ENCODE results near the gene RPS27L. TPM values are rescaled to one million over a fixed set of nuclear protein-coding genes. Genes with fewer than 3 reads are reported as not detected.
A peak's percentile ranks its signal among the peaks of the same experiment; 100 is the strongest.

RPS27L gene
- total and polyA plus RNA-seq, 9 of the 15 experiments (the other 6 are each of a cell fraction or from before 2014, with no cell fraction given) = 72.2 to 382 (median 116) TPM

GRCh38 chr15:63189941-63190768 is 32.9 kb upstream of the RPS27L start (continued):
- TF ChIP-seq SMARCC2 (IDR thresholded peaks at IDR 0.05; ENCODE audit: low read depth) = peak; percentile 17; the same call in 1 of the 2 replicates
- TF ChIP-seq, protein P1, sequence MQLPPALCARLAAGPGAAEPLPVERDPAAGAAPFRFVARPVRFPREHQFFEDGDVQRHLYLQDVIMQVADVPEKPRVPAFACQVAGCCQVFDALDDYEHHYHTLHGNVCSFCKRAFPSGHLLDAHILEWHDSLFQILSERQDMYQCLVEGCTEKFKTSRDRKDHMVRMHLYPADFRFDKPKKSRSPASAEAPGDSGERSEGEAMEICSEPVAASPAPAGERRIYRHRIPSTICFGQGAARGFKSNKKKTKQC (CRISPR knock-in tag; IDR thresholded peaks at IDR 0.05) = no peak
- TF ChIP-seq, protein P2, sequence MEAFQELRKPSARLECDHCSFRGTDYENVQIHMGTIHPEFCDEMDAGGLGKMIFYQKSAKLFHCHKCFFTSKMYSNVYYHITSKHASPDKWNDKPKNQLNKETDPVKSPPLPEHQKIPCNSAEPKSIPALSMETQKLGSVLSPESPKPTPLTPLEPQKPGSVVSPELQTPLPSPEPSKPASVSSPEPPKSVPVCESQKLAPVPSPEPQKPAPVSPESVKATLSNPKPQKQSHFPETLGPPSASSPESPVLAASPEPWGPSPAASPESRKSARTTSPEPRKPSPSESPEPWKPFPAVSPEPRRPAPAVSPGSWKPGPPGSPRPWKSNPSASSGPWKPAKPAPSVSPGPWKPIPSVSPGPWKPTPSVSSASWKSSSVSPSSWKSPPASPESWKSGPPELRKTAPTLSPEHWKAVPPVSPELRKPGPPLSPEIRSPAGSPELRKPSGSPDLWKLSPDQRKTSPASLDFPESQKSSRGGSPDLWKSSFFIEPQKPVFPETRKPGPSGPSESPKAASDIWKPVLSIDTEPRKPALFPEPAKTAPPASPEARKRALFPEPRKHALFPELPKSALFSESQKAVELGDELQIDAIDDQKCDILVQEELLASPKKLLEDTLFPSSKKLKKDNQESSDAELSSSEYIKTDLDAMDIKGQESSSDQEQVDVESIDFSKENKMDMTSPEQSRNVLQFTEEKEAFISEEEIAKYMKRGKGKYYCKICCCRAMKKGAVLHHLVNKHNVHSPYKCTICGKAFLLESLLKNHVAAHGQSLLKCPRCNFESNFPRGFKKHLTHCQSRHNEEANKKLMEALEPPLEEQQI (IDR thresholded peaks at IDR 0.05) = no peak
- TF ChIP-seq ZNF184 (CRISPR knock-in tag; IDR thresholded peaks at IDR 0.05) = no peak
- TF ChIP-seq MCM2 (IDR thresholded peaks at IDR 0.05; ENCODE audit: low read depth) = no peak
- no peak for TF ChIP-seq MYC (IDR thresholded peaks at IDR 0.05; ENCODE audit: low read depth, low read length)
- TF ChIP-seq MYC (CRISPR knock-in tag; IDR thresholded peaks at IDR 0.05; ENCODE audit: borderline replicate concordance, low read depth) = no peak
- no peak for TF ChIP-seq ZFP91 (CRISPR knock-in tag; IDR thresholded peaks at IDR 0.05)
- TF ChIP-seq WHSC1 (IDR thresholded peaks at IDR 0.05; ENCODE audit: low read length) = no peak
- no peak for TF ChIP-seq SAFB2 (IDR thresholded peaks at IDR 0.05; ENCODE audit: borderline replicate concordance, low read depth, low read length, severe bottlenecking)
- TF ChIP-seq FOXK2 (conservative IDR thresholded peaks at IDR 0.05 in 1 of 2, IDR thresholded peaks at IDR 0.05 in 1 of 2; ENCODE audit: low read depth in 2 of 2) = peak; percentile 31 to 47; a peak in 1 of 4 replicates
- TF ChIP-seq ZNF384 (IDR thresholded peaks at IDR 0.05; ENCODE audit: low read depth, low read length) = no peak
- TF ChIP-seq COPS2 (conservative IDR thresholded peaks at IDR 0.05) = no peak
- no peak for TF ChIP-seq TAF7 (tag; IDR thresholded peaks at IDR 0.05)
- TF ChIP-seq FUS (optimal IDR thresholded peaks at IDR 0.05; ENCODE audit: low read depth, low read length) = no peak
- no peak for TF ChIP-seq LEF1 (IDR thresholded peaks at IDR 0.05)
- TF ChIP-seq RBM17 (IDR thresholded peaks at IDR 0.05; ENCODE audit: borderline replicate concordance, low read depth, low read length) = no peak
- TF ChIP-seq ZBTB1 (CRISPR knock-in tag; IDR thresholded peaks at IDR 0.05; ENCODE audit: borderline replicate concordance, low read depth) = no peak
- TF ChIP-seq RAD51 (IDR thresholded peaks at IDR 0.05; ENCODE audit: borderline replicate concordance, low read depth) = 0 out of 2 replicates have a peak, but pooled peaks have one; percentile 17
- no peak for TF ChIP-seq ZNF57 (CRISPR knock-in tag; IDR thresholded peaks at IDR 0.05)
- TF ChIP-seq MAZ (CRISPR knock-in tag; conservative IDR thresholded peaks at IDR 0.05 in 1 of 2, IDR thresholded peaks at IDR 0.05 in 1 of 2) = peak in 1 of 2 experiments; percentile 30; a peak in 1 of 4 replicates
- TF ChIP-seq EHMT2 (IDR thresholded peaks at IDR 0.05) = no peak; the same call in none of the 2 replicates
- TF ChIP-seq POLR2AphosphoS5 (IDR thresholded peaks at IDR 0.05; ENCODE audit: control insufficient read depth, insufficient read depth, low read depth, low read length) = no peak
- no peak for TF ChIP-seq HNRNPLL (IDR thresholded peaks at IDR 0.05; ENCODE audit: low read depth, low read length, poor library complexity, severe bottlenecking)
- peak; percentile 52; the same call in 1 of the 2 replicates for TF ChIP-seq NFRKB (IDR thresholded peaks at IDR 0.05; ENCODE audit: low read depth)

Measured in K562 (cell line).